NCI-H345 treated with DMSO at 0.1 percent for 48 hours (cell line): ENCODE results near the gene FGF21.
"Not testable (repeated sequence)": the region's sequence is repeated elsewhere in the genome, so short reads cannot be mapped to it uniquely, and the experiment has no call there.

Source experiments
- DNase-seq: peaks from one replicate; lab custom pipeline; 2025; ENCODE audit not compliant: unreplicated experiment; lab: John Stamatoyannopoulos, UW

Gene FGF21

DNA sequence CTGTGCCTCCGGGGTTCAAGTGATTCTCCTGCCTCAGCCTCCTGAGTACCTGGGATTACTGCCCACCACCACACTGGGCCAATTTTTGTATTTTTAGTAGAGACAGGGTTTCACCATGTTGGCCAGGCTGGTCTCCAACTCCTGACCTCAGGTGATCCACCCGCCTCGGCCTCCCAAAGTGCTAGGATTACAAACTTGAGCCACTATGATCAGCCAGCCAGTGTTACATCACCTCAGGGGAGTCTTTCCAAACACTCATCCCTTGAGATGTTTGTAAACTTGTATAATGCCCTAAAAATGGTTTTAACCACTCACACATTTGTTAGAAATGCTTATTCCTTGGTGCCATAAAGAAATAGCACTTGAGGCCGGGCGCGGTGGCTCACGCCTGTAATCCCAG is 31.1 kb downstream of the FGF21 start:
- DNase-seq: not testable (repeated sequence)

DNA sequence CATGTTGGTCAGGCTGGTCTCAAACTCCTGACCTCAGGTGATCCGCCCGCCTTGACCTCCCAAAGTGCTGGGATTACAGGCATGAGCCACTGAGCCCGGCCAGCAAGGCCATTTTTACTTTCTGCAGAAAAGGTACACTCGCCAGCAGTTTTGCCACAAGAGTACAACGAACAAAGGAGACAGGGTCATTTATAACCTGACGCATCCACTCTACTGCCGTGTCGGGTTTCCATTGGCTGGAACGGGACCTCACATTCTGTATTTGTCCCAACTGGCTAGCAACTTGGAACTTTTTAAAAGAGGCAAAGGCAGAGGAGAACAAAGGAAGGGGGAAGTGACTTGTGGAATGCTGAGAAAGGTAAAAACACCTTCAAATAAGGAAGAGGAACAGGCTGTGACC is 32.0 kb downstream of the FGF21 start:
- not testable (repeated sequence) for DNase-seq

DNA sequence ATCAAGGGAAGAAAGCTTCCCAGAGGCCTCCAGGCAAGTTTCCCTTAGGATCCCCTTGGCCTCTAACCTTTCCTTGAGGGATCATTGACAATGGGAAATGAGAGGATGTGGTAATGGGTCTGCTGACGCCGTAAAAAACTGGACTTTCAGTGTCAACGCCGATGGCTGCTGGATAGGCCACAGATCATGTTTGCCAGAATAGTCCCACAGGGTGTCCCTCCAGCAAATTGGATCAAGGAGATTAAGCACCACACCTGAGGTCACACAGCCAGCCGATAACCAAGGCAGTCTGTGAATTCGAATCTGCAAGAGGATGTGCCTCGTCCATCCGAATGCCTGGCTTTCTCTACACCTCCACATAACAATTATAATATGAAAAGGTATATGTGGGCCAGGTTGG is 37.9 kb downstream of the FGF21 start:
- DNase-seq: no peak

DNA sequence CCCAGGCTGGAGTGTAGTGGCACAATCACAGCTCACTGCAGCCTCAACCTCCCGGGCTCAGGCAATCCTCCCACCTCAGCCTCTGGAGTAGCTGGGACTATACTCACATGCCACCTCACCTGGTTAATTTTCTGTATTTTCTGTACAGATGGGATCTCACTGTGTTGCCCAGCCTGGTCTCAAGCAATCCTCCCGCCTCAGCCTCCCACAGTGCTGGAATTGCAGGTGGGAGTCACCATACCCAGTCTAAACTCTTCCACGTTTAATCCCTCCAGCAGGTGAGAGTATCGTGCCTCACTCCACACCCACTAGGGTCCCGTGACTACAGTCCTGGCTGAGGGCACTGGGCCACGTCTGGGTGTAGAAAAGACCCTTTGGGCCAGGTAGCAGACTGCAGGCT is 39.0 kb downstream of the FGF21 start:
- DNase-seq: no peak

DNA sequence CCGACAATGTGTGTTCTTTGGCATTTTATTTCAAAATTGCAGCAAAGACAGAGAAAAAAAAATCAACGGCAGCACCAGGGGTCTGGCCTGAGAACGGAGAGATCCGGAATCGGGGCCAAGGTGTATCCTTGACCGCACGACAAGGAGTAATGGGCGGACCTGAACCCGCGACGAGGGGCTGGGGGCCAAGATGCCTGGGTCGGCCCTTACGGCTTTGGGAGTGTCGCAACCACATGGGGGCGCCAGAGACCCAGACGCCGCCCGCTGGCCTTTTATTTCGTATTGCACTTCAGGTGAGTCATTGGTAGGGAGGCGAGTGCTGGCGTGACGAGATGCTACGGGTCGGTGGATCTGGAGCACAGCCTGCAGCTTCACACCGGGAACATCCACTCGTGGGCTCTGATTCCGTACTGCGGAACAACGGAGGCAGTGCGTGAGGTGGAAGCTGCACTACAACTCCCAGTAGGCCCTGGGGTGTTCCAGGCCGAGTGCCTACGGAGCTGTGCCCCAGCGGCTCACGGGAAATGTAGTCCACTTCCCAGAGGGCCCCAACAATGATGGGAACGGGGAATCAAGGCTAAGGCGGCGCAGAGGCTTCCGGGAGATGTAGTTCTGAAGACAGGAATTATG is 39.8 kb downstream of the FGF21 start:
- peak; percentile 68 for DNase-seq

DNA sequence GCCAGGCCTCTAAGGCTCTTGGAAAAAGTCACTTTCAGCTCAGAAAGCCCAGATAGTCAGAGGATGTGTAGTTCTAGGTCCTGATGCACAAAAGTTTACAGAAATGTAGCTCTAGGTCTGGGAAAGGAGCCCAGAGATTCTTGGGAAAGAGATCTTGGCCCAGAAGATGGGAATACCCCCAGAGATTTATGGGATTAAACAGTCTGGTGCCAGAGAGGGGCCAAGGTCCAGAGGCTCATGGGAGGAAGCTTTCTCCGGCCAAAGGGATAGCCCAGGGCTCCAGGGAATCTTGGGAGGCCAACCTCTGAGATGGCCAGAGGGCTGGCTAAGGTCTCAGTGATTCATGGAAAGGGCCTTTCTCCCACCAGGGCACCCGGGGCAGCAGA is 40.4 kb downstream of the FGF21 start:
- no peak for DNase-seq

DNA sequence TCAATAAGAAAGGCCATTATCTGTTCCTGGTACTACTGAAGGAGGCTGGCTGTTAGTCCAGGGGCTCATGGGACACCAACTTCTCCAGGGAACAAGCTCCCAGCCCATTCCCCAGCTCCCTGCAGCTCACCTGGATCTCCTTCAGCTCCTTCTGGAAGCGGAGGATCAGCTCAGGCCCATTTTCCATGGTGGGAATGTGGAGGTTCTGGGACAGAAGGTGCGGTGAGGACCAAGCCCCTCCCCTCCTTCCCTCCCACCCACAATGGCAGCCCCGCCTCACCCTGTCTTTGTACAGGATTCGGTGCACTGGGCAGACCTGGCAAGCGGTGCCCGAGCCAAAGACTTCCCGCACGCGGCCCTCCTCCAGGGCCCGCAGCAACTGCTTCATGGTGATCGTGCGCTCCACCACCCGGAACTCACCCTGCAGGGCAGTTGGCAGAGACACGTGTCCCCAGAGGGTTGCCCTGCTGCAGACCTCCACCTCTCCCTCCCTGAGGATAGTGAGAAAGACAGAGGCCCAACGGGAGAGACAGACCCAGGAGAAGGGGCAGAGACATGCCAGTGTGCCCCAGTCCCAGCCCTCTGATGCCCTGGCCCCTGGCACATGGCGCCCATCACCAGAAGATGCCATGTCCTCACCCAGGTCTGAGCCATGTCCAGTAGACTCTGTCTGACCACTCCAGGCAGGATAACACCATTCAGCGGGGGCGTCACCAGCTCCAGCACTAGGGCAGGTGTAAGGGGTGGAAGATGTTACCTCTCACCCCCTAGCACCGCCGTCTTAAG is 41.2 kb downstream of the FGF21 start:
- DNase-seq: no peak

DNA sequence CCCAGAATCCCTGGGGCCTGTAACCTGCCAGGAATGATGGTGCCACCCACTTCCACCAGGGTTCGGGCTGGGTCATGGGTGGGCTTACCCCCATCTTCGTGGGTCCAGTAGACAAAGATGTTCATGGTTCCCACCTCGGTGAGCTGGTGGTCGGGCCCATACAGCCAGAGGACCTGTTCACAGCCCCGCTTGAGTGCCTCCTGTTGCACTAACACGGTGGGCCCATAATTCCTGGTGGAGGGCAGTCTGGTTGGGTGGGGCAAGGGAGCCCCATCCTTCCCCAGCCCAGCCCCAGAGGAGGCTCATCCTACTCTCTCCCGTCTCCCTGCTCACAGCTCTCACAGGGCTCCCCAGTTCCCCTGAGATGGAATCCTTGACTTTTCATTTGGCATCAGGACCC is 41.8 kb downstream of the FGF21 start:
- DNase-seq: no peak

DNA sequence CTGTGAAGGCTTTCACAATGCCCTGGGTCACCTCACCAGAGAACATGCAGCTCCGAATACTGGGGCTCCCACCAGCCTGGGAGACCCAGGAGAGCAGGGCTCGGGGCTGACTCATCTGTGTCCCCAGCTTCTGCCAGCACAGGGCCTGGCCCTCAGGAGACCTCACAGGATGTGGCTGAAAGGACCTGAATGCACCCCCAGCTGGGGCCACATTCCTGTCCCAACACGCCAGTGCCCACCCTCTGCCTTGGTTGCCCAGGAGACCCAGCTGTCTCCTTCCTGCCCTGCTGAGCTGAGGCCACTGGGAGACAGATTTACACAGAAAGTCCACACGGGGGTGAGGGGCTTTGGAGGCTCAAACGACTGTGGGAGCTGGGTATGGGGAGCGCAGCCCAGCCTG is 43.6 kb downstream of the FGF21 start:
- DNase-seq: peak; percentile 35

DNA sequence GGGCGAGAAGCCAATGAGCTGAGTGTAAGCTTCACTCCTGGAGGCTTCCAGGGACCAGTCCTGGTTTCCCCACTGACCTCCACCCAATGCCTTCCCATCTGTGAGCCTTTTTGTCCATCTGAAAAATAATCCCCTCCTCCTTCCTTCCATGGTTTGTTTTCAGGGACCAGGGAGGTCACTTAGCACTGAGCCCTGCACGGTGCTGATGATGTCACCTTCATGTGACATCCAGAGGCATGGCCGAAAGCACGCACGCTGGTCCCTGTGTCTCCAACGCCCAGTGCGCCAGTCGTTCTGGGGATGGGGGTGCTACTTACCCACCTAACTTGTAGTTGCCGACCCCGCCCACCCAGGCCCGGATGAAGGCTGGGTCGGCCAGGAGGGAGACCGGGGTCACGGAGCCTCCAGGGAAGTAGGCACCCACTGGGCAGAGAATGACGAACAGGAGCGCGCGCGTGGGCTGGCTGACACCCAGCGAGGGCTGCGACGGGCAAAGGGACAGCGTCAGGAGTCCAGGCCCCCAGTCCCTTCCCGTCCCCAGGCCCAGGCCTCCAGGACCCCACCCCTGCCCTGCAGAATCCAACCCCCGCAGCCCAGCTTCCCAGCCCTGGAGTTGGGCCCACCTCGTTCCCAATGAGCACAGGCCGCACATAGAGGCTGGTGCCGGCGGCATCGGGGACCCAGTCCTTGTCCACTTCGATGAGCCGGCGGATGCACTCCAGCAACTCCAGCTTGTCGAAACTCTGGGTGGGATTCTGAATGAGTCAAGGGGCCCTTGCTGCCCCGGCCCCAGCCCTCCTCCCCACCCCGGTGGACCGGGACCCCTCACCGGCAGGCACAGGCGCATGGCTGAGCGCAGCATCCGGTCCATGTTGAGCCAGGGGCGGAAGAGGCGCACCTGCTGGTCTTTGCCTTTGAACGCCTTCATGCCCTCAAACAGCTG is 44.3 kb downstream of the FGF21 start:
- DNase-seq: no peak

DNA sequence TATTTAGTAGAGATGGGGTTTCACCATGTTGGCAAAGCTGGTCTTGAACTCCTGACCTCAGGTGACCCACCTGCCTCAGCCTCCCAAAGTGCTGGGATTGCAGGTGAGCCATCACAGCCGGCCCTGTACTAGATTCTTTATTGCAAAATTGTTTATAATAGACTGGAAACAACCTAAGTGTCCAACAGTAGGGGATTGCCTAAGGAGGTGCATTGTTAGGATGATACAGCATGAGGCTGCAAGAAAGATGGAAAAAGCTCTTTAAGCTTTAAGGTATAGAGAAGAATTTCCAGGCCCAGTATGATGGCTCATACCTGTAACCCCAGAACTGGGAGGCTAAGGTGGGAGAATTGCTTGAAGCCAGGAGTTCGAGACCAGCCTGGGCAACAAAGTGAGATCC is 47.3 kb downstream of the FGF21 start:
- DNase-seq: no peak

DNA sequence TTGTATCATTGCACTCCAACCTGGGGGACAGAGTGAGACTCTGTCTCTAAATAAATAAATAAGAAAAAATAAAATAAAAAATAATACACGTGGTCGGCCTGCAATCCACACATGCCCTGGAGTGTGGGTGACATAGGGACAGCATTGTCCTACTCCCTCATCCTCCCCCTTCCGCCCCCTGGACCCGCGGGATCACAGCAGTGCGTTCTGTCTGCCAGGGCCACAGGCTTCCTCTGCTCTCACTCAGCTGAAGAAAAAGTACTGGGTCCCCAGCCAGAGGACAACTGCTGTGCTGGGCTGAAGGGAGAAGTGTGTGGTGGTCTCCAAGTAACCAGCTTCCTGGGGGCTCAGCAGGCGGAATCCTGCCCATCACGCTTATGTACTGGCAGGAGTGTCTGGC is 49.2 kb downstream of the FGF21 start:
- no peak for DNase-seq

DNA sequence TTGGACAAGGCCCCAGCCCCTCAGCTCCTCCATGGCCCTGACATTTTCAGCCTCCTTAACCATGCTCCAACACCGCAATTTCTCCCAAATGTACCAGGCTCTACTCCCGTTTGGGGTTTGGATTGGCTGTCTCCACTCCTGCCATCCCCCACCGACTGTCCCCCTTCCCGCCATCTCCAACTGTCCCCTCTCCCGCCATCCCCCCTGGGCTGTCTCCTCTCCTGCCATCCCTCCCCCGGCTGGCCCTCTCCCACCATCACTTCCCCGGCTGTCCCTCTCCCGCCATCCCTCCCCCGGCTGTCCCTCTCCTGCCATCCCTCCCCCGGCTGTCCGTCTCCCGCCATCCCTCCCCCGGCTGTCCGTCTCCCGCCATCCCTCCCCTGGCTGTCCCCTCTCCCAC is 50.1 kb downstream of the FGF21 start:
- no peak for DNase-seq

DNA sequence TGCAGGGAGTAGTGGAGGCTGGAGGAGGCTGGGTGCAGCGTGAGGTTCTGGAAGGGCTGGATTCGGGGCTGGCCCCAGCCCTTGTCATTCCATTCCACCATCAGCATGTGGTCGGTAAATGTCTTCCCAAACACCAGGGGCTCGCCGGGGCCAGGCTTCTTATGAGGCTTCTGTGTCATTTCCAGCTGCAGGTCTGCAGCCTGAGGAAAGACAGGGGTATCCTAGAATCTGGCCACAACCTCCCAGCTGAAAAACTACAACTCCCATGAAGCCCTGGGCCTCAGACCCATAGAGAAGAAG is 51.1 kb downstream of the FGF21 start:
- no peak for DNase-seq

DNA sequence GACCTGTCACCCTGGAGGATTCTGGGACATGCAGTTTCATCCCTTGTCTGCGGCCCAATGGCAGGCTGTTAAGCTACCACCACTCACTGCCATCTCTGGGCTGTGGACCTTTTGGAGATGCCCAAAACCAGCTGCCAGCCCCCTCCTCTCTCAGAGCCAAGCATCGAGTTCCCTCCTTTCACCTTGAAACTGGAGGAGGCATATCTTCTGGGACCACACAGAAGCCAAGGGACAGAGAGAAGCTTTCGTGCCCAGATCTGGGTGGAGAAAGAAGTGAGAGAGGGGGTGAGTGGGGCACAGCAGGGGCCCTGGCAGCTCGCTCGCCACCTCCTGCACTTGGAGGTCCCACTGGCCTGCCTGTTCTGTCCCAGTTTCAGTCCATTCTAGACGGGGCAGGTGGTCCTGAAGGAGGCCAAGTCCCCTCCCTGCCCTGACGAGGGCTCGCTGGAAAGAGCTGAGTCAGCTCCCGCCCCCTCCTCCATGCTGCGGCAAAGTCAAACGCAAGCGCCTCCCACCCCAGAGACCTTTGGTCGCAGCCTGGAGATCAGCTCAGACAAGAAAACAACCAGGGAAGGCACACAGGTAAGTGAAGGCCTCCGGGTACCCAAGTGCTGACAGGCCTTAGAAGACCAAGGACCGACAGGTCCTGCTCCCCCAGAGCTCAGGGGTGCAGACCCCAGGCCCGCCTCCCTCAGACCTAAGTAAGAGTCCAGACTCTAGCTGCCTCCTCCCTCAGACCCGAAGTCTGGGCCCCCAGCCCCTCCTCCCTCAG is 51.7 kb downstream of the FGF21 start:
- no peak for DNase-seq

DNA sequence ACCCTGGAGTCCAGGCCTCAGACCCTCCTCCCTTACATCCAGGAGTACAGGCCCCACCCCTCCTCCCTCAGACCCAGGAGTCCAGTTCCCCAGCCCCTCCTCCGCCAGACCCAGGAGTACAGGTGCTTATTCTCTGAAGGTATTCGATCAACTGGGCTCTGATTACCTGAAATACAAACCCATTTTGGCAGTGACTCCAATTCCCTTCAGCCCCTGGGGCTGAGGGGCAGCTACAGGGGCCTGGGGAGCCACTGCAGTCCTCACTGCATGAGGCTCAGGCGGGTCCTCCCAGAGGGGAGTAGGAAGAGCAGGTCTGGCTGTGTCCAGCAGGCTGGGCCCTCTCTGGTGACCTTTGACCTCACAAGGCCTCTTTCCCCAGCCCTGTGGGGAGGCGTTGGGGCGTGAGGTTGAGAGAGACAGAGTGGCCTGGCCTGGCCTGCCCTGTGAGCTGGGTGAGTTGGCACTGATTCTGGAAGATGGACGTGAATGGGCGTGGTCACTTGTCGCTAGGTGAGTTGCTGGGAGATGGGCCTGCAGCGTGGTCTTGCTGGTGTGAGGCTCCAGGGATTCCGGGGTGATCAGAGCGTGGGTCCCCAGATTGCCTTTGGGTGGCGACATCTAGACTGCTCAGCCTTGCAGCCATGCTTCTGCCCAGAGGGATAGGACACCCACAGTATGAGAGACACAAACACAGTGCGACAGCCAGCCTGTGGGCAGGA is 52.4 kb downstream of the FGF21 start:
- no peak for DNase-seq
